Measurements from ENCODE around the gene NIM1K. TPM values are rescaled to one million over a fixed set of nuclear protein-coding genes. Genes with fewer than 3 reads are reported as not detected.
A peak's percentile ranks its signal among the peaks of the same experiment; 100 is the strongest.

The NIM1K gene
- total and polyA plus RNA-seq, 2 donors (not counting 1 experiment from before 2014, with no cell fraction given) = 1.7 to 14.7 TPM

GRCh38 chr5:43202380-43202779 is 10.4 kb downstream of the NIM1K start:
- H3K9ac ChIP-seq (ENCODE audit: insufficient read depth, low read length) = no peak overlapping the region
- no peaks in the 10 kb centered on the region for H3K4me1 ChIP-seq (ENCODE audit: control insufficient read depth, extremely low read depth, insufficient read depth, low read length)
- H3K4me2 ChIP-seq (ENCODE audit: extremely low read depth, insufficient read depth, low read length) = no peak overlapping the region
- no peak overlapping the region for H3K27ac ChIP-seq (ENCODE audit: insufficient read depth, low read length)
- H2AFZ ChIP-seq (ENCODE audit: low read length) = no peak overlapping the region
- no peak overlapping the region for H3K4me3 ChIP-seq (replicated peaks in 1 of 4; ENCODE audit: control extremely low read depth in 1 of 4, insufficient read depth in 1 of 4, low read depth in 3 of 4, low read length in 4 of 4)
- TF ChIP-seq EZH2 (IDR thresholded peaks at IDR 0.05; ENCODE audit: low read length, missing control alignments) (no peak), CTCF (conservative IDR thresholded peaks at IDR 0.05 in 1 of 2, IDR thresholded peaks at IDR 0.05 in 1 of 2; ENCODE audit: low read depth in 1 of 2, low read length in 2 of 2) (no peak)
- H3K79me2 ChIP-seq (ENCODE audit: control insufficient read depth, insufficient read depth, low read length) = no peaks in the 10 kb centered on the region
- no peaks in the 10 kb centered on the region for H4K20me1 ChIP-seq (ENCODE audit: control insufficient read depth, extremely low read depth, insufficient read depth, low read length)
- no peaks in the 10 kb centered on the region for H3K36me3 ChIP-seq (ENCODE audit: control insufficient read depth, insufficient read depth, low read length)
- no peaks in the 10 kb centered on the region for H3K27me3 ChIP-seq (ENCODE audit: control insufficient read depth, insufficient read depth, low read length)
- no peaks in the 10 kb centered on the region for H3K9me3 ChIP-seq (ENCODE audit: control insufficient read depth, insufficient read depth, low read depth, low read length)
- DNase-seq (ENCODE audit: low read depth in 2 of 2) = no peak

GRCh38 chr5:43203373-43203772 is 11.3 kb downstream of the NIM1K start:
- H3K79me2 ChIP-seq (ENCODE audit: control insufficient read depth, insufficient read depth, low read length) = no peaks in the 10 kb centered on the region
- DNase-seq (ENCODE audit: low read depth in 2 of 2) = peak; percentile 19 to 77
- H3K9me3 ChIP-seq (ENCODE audit: control insufficient read depth, insufficient read depth, low read depth, low read length) = no peaks in the 10 kb centered on the region
- H3K27ac ChIP-seq (ENCODE audit: insufficient read depth, low read length) = no peak overlapping the region
- H3K9ac ChIP-seq (ENCODE audit: insufficient read depth, low read length) = no peak overlapping the region
- H2AFZ ChIP-seq (ENCODE audit: low read length) = no peak overlapping the region
- H3K4me3 ChIP-seq (replicated peaks in 1 of 4; ENCODE audit: control extremely low read depth in 1 of 4, insufficient read depth in 1 of 4, low read depth in 3 of 4, low read length in 4 of 4) = no peak overlapping the region
- no peaks in the 10 kb centered on the region for H3K36me3 ChIP-seq (ENCODE audit: control insufficient read depth, insufficient read depth, low read length)
- H4K20me1 ChIP-seq (ENCODE audit: control insufficient read depth, extremely low read depth, insufficient read depth, low read length) = no peaks in the 10 kb centered on the region
- no peaks in the 10 kb centered on the region for H3K4me1 ChIP-seq (ENCODE audit: control insufficient read depth, extremely low read depth, insufficient read depth, low read length)
- TF ChIP-seq CTCF (conservative IDR thresholded peaks at IDR 0.05 in 1 of 2, IDR thresholded peaks at IDR 0.05 in 1 of 2; ENCODE audit: low read depth in 1 of 2, low read length in 2 of 2) = no peak
- no peak for TF ChIP-seq EZH2 (IDR thresholded peaks at IDR 0.05; ENCODE audit: low read length, missing control alignments)
- H3K27me3 ChIP-seq (ENCODE audit: control insufficient read depth, insufficient read depth, low read length) = no peaks in the 10 kb centered on the region
- H3K4me2 ChIP-seq (ENCODE audit: extremely low read depth, insufficient read depth, low read length) = no peak overlapping the region

GRCh38 chr5:43204958-43205357 is 12.9 kb downstream of the NIM1K start:
- DNase-seq (ENCODE audit: low read depth in 2 of 2) = no peak
- Histone ChIP-seq H4K20me1 (ENCODE audit: control insufficient read depth, extremely low read depth, insufficient read depth, low read length) (no peaks in the 10 kb centered on the region), H2AFZ (ENCODE audit: low read length) (no peak overlapping the region), H3K27me3 (ENCODE audit: control insufficient read depth, insufficient read depth, low read length) (no peaks in the 10 kb centered on the region), H3K27ac (ENCODE audit: insufficient read depth, low read length) (no peak overlapping the region), H3K4me1 (ENCODE audit: control insufficient read depth, extremely low read depth, insufficient read depth, low read length) (no peaks in the 10 kb centered on the region), H3K4me2 (ENCODE audit: extremely low read depth, insufficient read depth, low read length) (no peak overlapping the region), H3K4me3 (replicated peaks in 1 of 4; ENCODE audit: control extremely low read depth in 1 of 4, insufficient read depth in 1 of 4, low read depth in 3 of 4, low read length in 4 of 4) (no peak overlapping the region), H3K9me3 (ENCODE audit: control insufficient read depth, insufficient read depth, low read depth, low read length) (no peaks in the 10 kb centered on the region), H3K9ac (ENCODE audit: insufficient read depth, low read length) (no peak overlapping the region), H3K79me2 (ENCODE audit: control insufficient read depth, insufficient read depth, low read length) (no peaks in the 10 kb centered on the region), H3K36me3 (ENCODE audit: control insufficient read depth, insufficient read depth, low read length) (no peaks in the 10 kb centered on the region)
- TF ChIP-seq EZH2 (IDR thresholded peaks at IDR 0.05; ENCODE audit: low read length, missing control alignments) = no peak
- no peak for TF ChIP-seq CTCF (conservative IDR thresholded peaks at IDR 0.05 in 1 of 2, IDR thresholded peaks at IDR 0.05 in 1 of 2; ENCODE audit: low read depth in 1 of 2, low read length in 2 of 2)

Measured in fibroblast of lung (primary cell).